Stimulated activated CD8-positive, alpha-beta memory T cell treated with anti-CD3 and anti-CD28 coated beads, Interleukin-12 subunit alpha, Interleukin-12 subunit beta, amount 100 ng/mL, for 24 hours (primary cell): ENCODE measurements around the gene CALM1.

Experiments used
- DNase-seq: peaks from one replicate; pipeline ENCODE4 v3.0.0-alpha.2; 2020; ENCODE audit errors: extremely low read depth

The CALM1 gene

GRCh38 chr14:90409209-90409730 is 12.4 kb downstream of the CALM1 start:
- DNase-seq = no peak

- DNase-seq = no peak
Observed at GRCh38 chr14:90412058-90412457, 15.2 kb downstream of the CALM1 start.

- no peak for DNase-seq
Observed at GRCh38 chr14:90416720-90417119, 19.9 kb downstream of the CALM1 start.

- no peak for DNase-seq
Observed at GRCh38 chr14:90418053-90418452, 21.2 kb downstream of the CALM1 start.

GRCh38 chr14:90419200-90419599 is 22.4 kb downstream of the CALM1 start:
- no peak for DNase-seq

- DNase-seq = no peak
Observed at GRCh38 chr14:90421001-90421631, 24.3 kb downstream of the CALM1 start.

GRCh38 chr14:90421632-90422020 is 24.8 kb downstream of the CALM1 start:
- DNase-seq = no peak

- DNase-seq = no peak
Observed at GRCh38 chr14:90423166-90423565, 26.3 kb downstream of the CALM1 start.

- DNase-seq = no peak
Observed at GRCh38 chr14:90424075-90424474, 27.2 kb downstream of the CALM1 start.

GRCh38 chr14:90424686-90425372 is 28.0 kb downstream of the CALM1 start:
- no peak for DNase-seq

- DNase-seq = no peak
Observed at GRCh38 chr14:90425373-90425879, 28.6 kb downstream of the CALM1 start.

GRCh38 chr14:90426031-90426540 is 29.3 kb downstream of the CALM1 start:
- no peak for DNase-seq

- DNase-seq = no peak
Observed at GRCh38 chr14:90426663-90427062, 29.8 kb downstream of the CALM1 start.

GRCh38 chr14:90427848-90428426 is 31.1 kb downstream of the CALM1 start:
- DNase-seq = no peak

GRCh38 chr14:90428676-90429075 is 31.8 kb downstream of the CALM1 start:
- no peak for DNase-seq

- DNase-seq = no peak
Observed at GRCh38 chr14:90429236-90429635, 32.4 kb downstream of the CALM1 start.

- no peak for DNase-seq
Observed at GRCh38 chr14:90429754-90430153, 32.9 kb downstream of the CALM1 start.

GRCh38 chr14:90434370-90435020 is 37.7 kb downstream of the CALM1 start:
- DNase-seq = no peak

- no peak for DNase-seq
Observed at GRCh38 chr14:90438841-90439240, 42.0 kb downstream of the CALM1 start.

GRCh38 chr14:90440021-90440451 is 43.2 kb downstream of the CALM1 start:
- DNase-seq = no peak

- DNase-seq = no peak
Observed at GRCh38 chr14:90440592-90440991, 43.8 kb downstream of the CALM1 start.

GRCh38 chr14:90442388-90442787 is 45.6 kb downstream of the CALM1 start:
- DNase-seq = no peak
